NT2/D1 (cell line): ENCODE results near the gene LGALS3.

Experiments
- SUZ12 ChIP-seq: IDR thresholded peaks from 2 replicates; pipeline ENCODE4 v1.6.1; 2011; ENCODE audit not compliant: insufficient read length, insufficient read depth; ENCODE audit errors: extremely low read depth
- YY1 ChIP-seq: IDR thresholded peaks from 2 replicates; pipeline ENCODE4 v1.6.1; 2011; ENCODE audit not compliant: insufficient read length, insufficient read depth
- ZNF274 ChIP-seq: IDR thresholded peaks from 2 replicates; pipeline ENCODE4 v1.6.1; 2011; ENCODE audit warnings: mild to moderate bottlenecking, low read depth, low read length

GRCh38 chr14:55118761-55119160, 10.3 kb upstream of the LGALS3 start:
- TF ChIP-seq YY1 (no peak), ZNF274 (no peak), SUZ12 (no peak)
